IPS DF 6.9 (cell line): ENCODE measurements around the gene FTSJ3.
"Not testable (repeated sequence)": the region's sequence is repeated elsewhere in the genome, so short reads cannot be mapped to it uniquely, and the experiment has no call there.

Experiments used
- DNase-seq: peaks from one replicate; pipeline ENCODE4 v3.0.0-alpha.2; 2013; ENCODE audit warnings: low read depth, low spot score
- H3K27ac ChIP-seq: one replicate; pipeline ENCODE4 v1.5.1; 2013; ENCODE audit warnings: low read length, control low read depth
- H3K27me3 ChIP-seq: 2 replicates; pipeline ENCODE4 v1.6.1; 2013; ENCODE audit warnings: mild to moderate bottlenecking, low read length; ENCODE audit not compliant: control insufficient read depth, insufficient read depth
- H3K36me3 ChIP-seq: 2 replicates; pipeline ENCODE4 v1.6.1; 2013; ENCODE audit warnings: low read length; ENCODE audit not compliant: control insufficient read depth, insufficient read depth
- H3K4me1 ChIP-seq: 2 replicates; pipeline ENCODE4 v1.6.1; 2013; ENCODE audit warnings: low read length; ENCODE audit not compliant: control insufficient read depth, insufficient read depth
- H3K4me3 ChIP-seq: 2 replicates; pipeline ENCODE4 v1.5.1; 2013; ENCODE audit warnings: mild to moderate bottlenecking, low read length
- H3K9me3 ChIP-seq: 2 replicates; pipeline ENCODE4 v1.6.1; 2013; ENCODE audit warnings: low read length, inconsistent platforms; ENCODE audit not compliant: control insufficient read depth, insufficient read depth
- WGBS: extraction: QIAGEN DNeasy Blood & Tissue Kit; methylation state at CpG from one replicate; pipeline ENCODE4 v1.1.7; 2013; ENCODE audit warnings: mixed read lengths, missing lambda C conversion rate; ENCODE audit not compliant: insufficient read length, insufficient coverage; 5-methylcytosine and 5-hydroxymethylcytosine counted together

The FTSJ3 gene

GRCh38 chr17:63827002-63827800, at the start of gene FTSJ3, which contains the start of gene PSMC5:
Gene FTSJ3, minus strand, starts transcription at chr17:63827663. Its CDS starts 761 bp downstream, at chr17:63826902.
Gene PSMC5, plus strand, starts transcription at chr17:63827431. Its CDS starts 60 bp downstream, at chr17:63827491.
- Histone ChIP-seq H3K36me3 (peaks cover 49% of the 10 kb centered on the region), H3K4me1 (no peaks in the 10 kb centered on the region)

GRCh38 chr17:63874693-63875092, 47.2 kb upstream of the FTSJ3 start:
- not testable (repeated sequence) for H3K4me1 ChIP-seq, H3K9me3 ChIP-seq, H3K27me3 ChIP-seq, H3K36me3 ChIP-seq, H3K4me3 ChIP-seq, H3K27ac ChIP-seq, DNase-seq
- no CpG with 5 or more reads among the region's 6 CpGs for WGBS

More at GRCh38 chr17:63827002-63827800, at the start of gene FTSJ3, which contains the start of gene PSMC5:
- no CpG with 5 or more reads among the region's 58 CpGs for WGBS
- Histone ChIP-seq H3K4me3 (peak within 1 kb of the TSS; percentile 89), H3K9me3 (no peaks in the 10 kb centered on the region), H3K27me3 (no peaks in the 10 kb centered on the region), H3K27ac (no peak within 1 kb of the TSS)
- peak; percentile 87 for DNase-seq

GRCh38 chr17:63874061-63874626, 46.7 kb upstream of the FTSJ3 start:
- H3K36me3 ChIP-seq, DNase-seq, H3K27ac ChIP-seq, H3K4me1 ChIP-seq, H3K4me3 ChIP-seq, H3K9me3 ChIP-seq, H3K27me3 ChIP-seq: not testable (repeated sequence)
- no CpG with 5 or more reads among the region's 8 CpGs for WGBS

- WGBS = no CpG with 5 or more reads among the region's 7 CpGs
- H3K27me3 ChIP-seq, DNase-seq, H3K9me3 ChIP-seq, H3K4me1 ChIP-seq, H3K36me3 ChIP-seq, H3K4me3 ChIP-seq, H3K27ac ChIP-seq: not testable (repeated sequence)
These were observed 46.1 kb upstream of the FTSJ3 start, which contains the start of gene CSH2 for GRCh38 chr17:63873577-63873976. Gene CSH2, minus strand, starts transcription at chr17:63873677. Its CDS starts 63 bp downstream, at chr17:63873614.

GRCh38 chr17:63871646-63872365, 44.3 kb upstream of the FTSJ3 start:
- WGBS = no CpG with 5 or more reads among the region's 15 CpGs
- not testable (repeated sequence) for H3K27ac ChIP-seq, H3K4me1 ChIP-seq, H3K4me3 ChIP-seq, H3K27me3 ChIP-seq, DNase-seq, H3K36me3 ChIP-seq, H3K9me3 ChIP-seq

- H3K9me3 ChIP-seq, H3K4me1 ChIP-seq, DNase-seq, H3K27me3 ChIP-seq, H3K4me3 ChIP-seq, H3K27ac ChIP-seq, H3K36me3 ChIP-seq: not testable (repeated sequence)
- WGBS = no CpG with 5 or more reads among the region's 4 CpGs
These were observed 42.8 kb upstream of the FTSJ3 start for GRCh38 chr17:63870292-63870665.

- H3K36me3 ChIP-seq, H3K4me1 ChIP-seq, H3K27me3 ChIP-seq, DNase-seq, H3K27ac ChIP-seq, H3K4me3 ChIP-seq, H3K9me3 ChIP-seq: not testable (repeated sequence)
- WGBS = no CpG with 5 or more reads among the region's 9 CpGs
These were observed 42.2 kb upstream of the FTSJ3 start for GRCh38 chr17:63869491-63870291.

- DNase-seq, H3K9me3 ChIP-seq, H3K27me3 ChIP-seq, H3K4me1 ChIP-seq, H3K27ac ChIP-seq, H3K36me3 ChIP-seq, H3K4me3 ChIP-seq: not testable (repeated sequence)
- no CpG with 5 or more reads among the region's 7 CpGs for WGBS
These were observed 39.2 kb upstream of the FTSJ3 start for GRCh38 chr17:63866625-63867024.

- Histone ChIP-seq H3K4me3 (no peak overlapping the region), H3K9me3 (no peaks in the 10 kb centered on the region), H3K4me1 (no peaks in the 10 kb centered on the region), H3K36me3 (no peaks in the 10 kb centered on the region), H3K27ac (no peak overlapping the region), H3K27me3 (no peaks in the 10 kb centered on the region)
- DNase-seq = no peak
- WGBS = no CpG with 5 or more reads among the region's 3 CpGs
These were observed 31.8 kb upstream of the FTSJ3 start for GRCh38 chr17:63859257-63859656.

GRCh38 chr17:63856425-63856824, 29.0 kb upstream of the FTSJ3 start:
- not testable (repeated sequence) for H3K9me3 ChIP-seq, H3K36me3 ChIP-seq, H3K27me3 ChIP-seq, H3K4me3 ChIP-seq, H3K4me1 ChIP-seq, H3K27ac ChIP-seq, DNase-seq
- WGBS = no CpG with 5 or more reads among the region's 8 CpGs
